ENCODE measurements around the gene FSTL4. TPM values are rescaled to one million over a fixed set of nuclear protein-coding genes. Genes with fewer than 3 reads are reported as not detected.

The FSTL4 gene
- total RNA-seq, 1 donor from 2014 or later = 14.3 TPM

GRCh38 chr5:133373121-133373870, 239.0 kb downstream of the FSTL4 start:
- DNase-seq (ENCODE audit: low spot score in 2 of 2, unreplicated experiment in 2 of 2) = no peak

GRCh38 chr5:133372293-133372937, 239.9 kb downstream of the FSTL4 start:
- TF ChIP-seq CTCF (IDR thresholded peaks at IDR 0.05; ENCODE audit: unreplicated experiment) = no peak
- Mint-ChIP-seq H3K4me3 (no peak overlapping the region), H3K27ac (peak overlapping the region; percentile 12), H3K9me3 (peaks cover 25% of the 10 kb centered on the region), H3K27me3 (ENCODE audit: low read depth) (no peaks in the 10 kb centered on the region), H3K4me1 (peaks cover 11% of the 10 kb centered on the region), H3K36me3 (peaks cover 12% of the 10 kb centered on the region)
- peak in 1 of 2 experiments; percentile 28 for DNase-seq (ENCODE audit: low spot score in 2 of 2, unreplicated experiment in 2 of 2)

More at GRCh38 chr5:133373121-133373870, 239.0 kb downstream of the FSTL4 start:
- Mint-ChIP-seq H3K4me1 (peaks cover 11% of the 10 kb centered on the region), H3K36me3 (peaks cover 17% of the 10 kb centered on the region), H3K27me3 (ENCODE audit: low read depth) (no peaks in the 10 kb centered on the region), H3K27ac (no peak overlapping the region), H3K9me3 (peaks cover 32% of the 10 kb centered on the region), H3K4me3 (no peak overlapping the region)
- TF ChIP-seq CTCF (IDR thresholded peaks at IDR 0.05; ENCODE audit: unreplicated experiment) = no peak

- H3K9me3 Mint-ChIP-seq = peaks cover 18% of the 10 kb centered on the region
- H3K4me3 Mint-ChIP-seq = no peak overlapping the region
- H3K36me3 Mint-ChIP-seq = peaks cover 10% of the 10 kb centered on the region
- H3K27me3 Mint-ChIP-seq (ENCODE audit: low read depth) = no peaks in the 10 kb centered on the region
- no peak overlapping the region for H3K27ac Mint-ChIP-seq
- no peak for TF ChIP-seq CTCF (IDR thresholded peaks at IDR 0.05; ENCODE audit: unreplicated experiment)
- peak in 1 of 2 experiments; percentile 34 for DNase-seq (ENCODE audit: low spot score in 2 of 2, unreplicated experiment in 2 of 2)
- peaks cover 11% of the 10 kb centered on the region for H3K4me1 Mint-ChIP-seq
These were observed 240.8 kb downstream of the FSTL4 start for GRCh38 chr5:133371371-133372155.

GRCh38 chr5:133370904-133371303, 241.4 kb downstream of the FSTL4 start:
- Mint-ChIP-seq H3K9me3 (peaks cover 13% of the 10 kb centered on the region), H3K36me3 (peaks cover 5% of the 10 kb centered on the region)
- no peak for DNase-seq (ENCODE audit: low spot score in 2 of 2, unreplicated experiment in 2 of 2)

More at GRCh38 chr5:133370904-133371303, 241.4 kb downstream of the FSTL4 start:
- Mint-ChIP-seq H3K4me3 (no peak overlapping the region), H3K27me3 (ENCODE audit: low read depth) (no peaks in the 10 kb centered on the region), H3K4me1 (peaks cover 14% of the 10 kb centered on the region), H3K27ac (no peak overlapping the region)
- no peak for TF ChIP-seq CTCF (IDR thresholded peaks at IDR 0.05; ENCODE audit: unreplicated experiment)
